CD4-positive, alpha-beta T cell treated with Interleukin-15 for 4 hours (primary cell): ENCODE data around the gene CLINT1.
A peak's percentile ranks its signal among the peaks of the same experiment; 100 is the strongest.

ENCODE experiments used
- DNase-seq: peaks from one replicate; pipeline ENCODE4 v3.0.0-alpha.2; 2020; ENCODE audit warnings: low spot score

CLINT1 gene

DNA sequence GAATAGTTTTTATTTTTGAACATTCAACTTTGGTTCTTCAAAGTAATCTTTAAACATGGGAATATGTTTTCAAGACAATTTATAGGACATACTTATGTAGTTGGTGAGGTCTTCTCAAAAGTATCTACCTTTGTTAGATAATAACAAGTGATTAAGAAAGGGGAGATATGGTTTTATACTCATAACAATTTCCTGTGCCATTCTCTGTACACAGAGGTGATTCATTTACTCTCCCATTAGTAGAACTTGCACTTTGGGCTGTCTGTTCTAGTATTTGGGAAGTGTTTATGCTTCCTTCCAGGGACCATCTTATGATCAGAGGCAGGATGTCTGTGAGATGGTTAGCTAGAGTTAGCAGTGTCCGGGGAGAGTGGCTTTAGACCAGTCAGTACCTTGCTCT is 100.2 kb downstream of the CLINT1 start:
- DNase-seq = no peak

DNA sequence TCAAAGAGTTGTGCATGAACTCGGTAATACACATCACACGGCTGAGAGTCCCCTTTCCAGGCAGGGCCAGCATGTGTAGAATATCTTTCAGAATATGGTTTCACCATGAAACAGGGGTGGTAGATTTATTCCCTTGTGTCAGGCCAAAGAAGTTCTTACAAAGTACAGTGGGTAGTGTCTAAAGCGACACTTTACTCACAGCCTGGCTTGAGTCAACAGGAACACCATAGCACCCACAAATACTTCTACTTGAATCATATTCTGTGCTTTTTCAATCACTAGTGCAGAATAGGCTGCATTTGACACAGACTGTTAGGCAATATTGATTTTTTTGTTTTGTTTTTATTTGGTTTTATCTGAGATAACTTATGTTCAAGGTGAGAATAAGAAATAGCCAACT is 102.8 kb downstream of the CLINT1 start:
- no peak for DNase-seq

DNA sequence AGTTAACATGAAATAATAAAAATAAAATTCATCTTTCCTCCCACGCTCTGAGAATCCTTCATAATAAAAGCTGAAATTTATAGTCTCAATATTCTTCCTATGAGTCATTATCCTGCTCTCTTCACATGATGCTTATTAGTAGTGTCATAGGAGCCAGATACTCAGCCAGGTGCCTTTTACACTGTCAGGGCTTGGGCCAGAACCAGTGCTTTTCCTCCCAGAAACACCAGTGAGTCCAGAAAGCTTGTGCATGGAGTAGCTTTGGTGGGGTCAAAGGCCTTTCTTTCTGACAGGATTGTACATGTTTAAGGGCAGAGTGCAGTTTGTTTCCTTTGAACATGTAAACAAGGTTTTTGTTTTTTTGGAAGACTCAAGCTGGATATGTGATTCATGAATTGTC is 108.6 kb downstream of the CLINT1 start:
- no peak for DNase-seq

DNA sequence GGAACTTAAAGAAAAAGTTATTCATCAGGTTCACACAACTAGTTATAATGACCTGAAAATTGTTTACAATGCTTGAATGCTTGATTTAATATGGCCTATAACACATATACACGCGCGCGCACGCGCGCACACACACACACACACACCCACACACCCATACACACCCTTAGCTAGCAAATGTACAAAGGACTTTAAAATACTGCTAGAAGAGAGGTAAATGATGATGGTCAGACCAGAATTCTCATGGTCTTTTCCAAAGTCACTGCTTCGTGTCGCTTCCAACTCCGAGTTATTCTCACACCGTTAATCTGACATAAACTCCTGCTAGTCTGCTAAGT is 109.5 kb downstream of the CLINT1 start:
- no peak for DNase-seq

DNA sequence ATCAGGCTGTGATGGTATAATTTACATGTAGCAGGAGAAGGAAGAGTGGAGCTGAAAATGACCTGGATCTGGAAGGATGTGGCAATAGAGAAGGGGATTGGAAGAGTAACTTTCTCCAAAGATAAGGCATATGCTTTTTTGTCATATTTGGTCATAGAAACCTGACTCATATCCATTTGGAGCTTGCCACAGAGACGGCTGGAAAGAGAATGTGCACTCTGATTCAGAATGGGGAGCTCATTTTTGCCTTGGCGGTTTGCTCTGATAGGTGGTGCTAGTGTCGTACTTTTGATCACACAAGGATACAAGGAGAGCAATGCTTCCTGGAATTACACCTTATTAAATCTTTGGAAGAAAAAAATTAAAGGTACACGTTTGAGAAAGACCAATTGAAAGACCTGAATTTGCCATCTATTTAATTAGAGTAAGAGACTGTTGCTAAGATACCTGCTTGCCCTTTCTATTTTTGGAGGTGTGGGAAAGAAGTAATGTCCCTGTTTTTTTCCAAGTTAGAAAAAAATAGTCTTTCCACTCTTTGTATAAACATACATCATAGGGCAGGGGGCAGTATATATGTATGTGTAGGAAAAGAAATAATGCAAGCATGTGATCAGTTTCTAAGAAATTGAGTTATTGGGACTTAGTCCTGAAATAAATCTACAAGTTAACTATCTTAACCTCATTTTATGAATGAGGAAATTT is 110.0 kb downstream of the CLINT1 start:
- DNase-seq = no peak

DNA sequence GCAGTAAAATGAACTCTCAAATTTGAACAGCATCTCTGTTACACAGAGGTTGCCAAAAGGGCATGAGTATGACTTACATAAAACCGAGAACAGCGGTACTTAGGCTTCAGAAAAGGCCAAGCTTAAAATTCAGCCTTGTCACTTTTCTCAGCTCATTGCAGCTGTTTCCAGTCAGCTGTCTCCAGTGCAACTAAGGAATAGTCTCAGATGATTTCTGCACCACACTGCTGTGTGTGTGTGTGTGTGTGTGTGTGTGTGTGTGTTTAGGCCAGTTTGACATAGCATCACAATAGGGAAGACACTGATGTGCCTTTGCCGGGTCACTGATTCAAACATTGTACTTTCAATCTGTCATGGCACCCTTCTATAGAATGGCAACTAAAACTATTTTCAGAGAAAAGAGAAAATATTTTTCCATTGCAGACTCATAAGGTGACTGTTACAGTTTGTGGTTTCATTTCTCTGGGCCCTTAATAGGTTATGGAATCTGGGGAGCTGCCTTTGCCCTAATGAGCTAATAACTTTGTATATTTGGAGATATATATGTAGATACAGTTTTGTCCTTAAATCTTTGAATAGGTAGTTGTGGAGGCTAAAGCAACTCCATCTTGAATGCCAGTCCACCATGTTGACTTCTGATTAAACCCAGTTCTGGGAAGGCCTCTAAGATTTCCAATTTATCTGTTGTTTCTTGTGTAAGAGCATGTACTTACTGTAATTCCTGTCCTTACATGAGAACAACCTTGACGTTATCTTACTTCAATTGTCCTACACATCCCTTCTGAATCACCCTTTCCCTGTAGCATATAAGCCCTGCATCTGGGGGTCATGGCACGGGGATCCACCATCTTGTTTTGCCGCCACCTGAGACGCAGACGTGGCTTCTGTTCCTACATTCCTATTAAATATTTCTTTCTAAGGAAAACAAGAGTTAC is 110.9 kb downstream of the CLINT1 start:
- no peak for DNase-seq

DNA sequence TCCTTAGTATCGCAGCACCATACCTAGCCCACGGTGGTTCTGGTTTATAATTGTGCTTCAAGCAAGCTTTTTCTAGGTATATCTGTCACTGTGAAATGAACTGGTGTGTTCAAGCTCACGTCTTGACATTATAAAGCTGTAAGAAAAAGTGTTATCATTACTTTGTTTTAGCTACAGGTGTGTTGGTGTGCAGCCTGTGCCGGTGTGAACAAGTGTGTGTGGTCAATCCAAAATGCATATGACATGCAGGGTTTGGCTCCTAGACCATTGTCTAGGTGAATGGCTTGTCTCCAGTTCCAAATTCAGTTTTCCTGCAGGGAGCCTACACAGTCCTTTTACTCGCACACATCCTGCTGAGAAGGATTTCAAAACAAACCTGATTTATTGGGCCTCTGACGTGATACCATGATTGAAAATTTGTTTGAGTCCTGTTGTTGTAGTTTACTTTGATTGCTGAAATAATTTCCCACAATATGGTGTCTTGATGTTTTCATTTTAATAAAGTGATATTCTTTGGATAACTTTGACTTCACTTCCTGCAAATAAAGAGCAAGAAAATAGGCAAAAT is 111.7 kb downstream of the CLINT1 start:
- DNase-seq = no peak

DNA sequence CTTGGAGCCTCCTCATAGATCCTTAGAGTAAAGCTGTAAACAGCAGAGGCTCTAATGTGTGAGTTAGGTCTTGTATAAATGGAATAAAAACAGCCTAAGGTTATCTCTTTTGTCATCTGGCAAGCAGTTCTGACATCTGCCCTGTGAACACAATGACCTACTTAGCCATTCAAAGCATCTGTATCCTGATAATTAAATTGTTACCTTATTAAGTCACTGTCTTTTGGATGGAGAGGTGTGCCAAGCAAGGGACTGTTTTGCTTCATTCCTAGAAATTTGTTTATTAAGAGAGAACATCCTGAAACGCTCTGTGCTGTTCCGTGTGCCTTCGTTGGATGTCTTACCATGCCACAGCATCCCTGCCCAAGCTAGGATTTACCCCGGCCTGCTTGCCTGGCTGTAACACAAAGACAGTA is 113.9 kb downstream of the CLINT1 start:
- no peak for DNase-seq

DNA sequence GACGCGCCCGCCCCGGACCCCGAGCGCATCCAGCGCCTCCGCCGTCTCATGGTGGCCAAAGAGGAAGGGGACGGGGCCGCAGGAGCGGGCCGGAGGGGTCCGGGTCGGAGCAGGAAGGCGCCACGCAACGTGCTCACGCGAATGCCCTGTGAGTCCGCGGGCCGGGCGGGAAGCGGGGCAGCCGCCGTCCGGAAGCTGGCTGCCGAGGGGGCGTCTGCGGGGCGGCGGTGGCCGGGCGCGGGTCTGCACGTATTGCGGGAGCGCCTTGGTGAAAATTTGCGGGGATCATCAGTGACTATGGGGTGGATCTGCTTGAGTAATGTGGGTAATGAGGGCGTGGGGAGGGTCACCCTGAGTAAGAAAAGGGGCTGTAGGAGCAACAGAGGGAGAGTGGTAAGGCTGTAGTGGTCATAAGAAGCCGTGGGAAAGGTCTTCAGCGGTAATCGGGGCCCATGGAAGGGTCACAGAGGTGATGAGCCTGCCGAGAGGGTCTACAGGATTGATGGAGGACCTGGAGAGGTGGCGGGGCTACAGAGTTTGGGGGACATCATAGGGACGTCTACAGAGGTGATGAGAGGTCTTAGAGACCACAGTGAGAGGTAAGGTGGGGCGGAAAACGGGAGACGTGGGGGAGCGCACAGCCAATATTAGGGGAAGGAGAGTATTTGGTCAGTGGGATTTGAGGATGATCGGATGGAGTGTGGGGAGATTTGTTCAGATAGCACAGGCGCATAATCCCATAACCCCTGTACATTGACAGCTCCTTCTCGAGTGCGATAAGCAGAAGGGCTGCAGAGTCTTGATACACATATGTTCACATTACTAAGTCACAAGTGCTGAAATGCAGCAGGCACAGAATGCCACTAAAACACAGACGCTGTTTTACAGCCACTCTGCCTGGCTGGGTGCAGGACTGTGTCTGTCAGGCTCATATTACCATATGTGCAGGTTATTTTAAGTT is 114.6 kb downstream of the CLINT1 start:
- peak; percentile 4 for DNase-seq

DNA sequence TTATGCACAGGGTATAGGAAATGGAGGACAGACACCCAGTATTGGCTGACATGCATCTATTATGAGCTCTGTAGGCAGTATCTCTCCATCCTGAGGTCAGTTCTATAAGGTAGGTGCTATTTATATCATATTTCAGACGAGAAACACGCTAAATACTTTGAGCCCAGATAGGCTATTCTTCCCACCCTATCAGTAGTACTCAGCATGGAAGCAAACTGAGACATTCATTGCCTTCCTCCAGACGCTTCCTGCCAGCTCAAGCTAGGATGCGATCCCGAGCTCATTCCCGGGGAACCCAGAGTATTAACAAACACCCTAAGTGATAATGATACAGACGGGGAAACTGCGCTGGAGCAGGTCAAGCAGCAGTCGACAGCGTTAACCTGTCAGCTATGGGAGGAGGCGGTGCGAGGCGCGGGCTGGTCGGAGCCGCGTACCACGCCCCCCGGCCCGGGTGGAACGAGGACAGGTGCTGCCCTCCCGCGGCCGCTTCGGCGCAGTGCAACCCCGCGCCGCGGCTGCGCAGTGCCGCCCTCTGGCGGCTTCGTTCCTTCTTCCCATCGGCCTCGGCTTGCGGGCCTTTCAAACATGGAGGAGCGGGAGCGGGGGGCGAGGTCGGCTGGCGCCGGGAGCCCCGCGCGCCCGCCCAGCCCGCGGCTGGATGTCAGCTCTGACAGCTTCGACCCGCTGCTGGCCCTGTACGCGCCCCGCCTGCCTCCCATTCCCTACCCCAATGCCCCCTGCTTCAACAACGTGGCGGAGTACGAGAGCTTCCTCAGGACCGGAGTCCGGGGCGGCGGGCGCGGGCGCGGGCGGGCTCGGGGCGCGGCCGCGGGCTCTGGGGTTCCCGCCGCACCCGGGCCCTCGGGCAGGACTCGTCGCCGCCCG is 115.5 kb downstream of the CLINT1 start, which contains the start of gene LSM11:
Gene LSM11 (plus strand): TSS at position 550 of the 888 bp plus-strand sequence. CDS start 39 bp downstream, at position 589.
- DNase-seq = peak; percentile 88

DNA sequence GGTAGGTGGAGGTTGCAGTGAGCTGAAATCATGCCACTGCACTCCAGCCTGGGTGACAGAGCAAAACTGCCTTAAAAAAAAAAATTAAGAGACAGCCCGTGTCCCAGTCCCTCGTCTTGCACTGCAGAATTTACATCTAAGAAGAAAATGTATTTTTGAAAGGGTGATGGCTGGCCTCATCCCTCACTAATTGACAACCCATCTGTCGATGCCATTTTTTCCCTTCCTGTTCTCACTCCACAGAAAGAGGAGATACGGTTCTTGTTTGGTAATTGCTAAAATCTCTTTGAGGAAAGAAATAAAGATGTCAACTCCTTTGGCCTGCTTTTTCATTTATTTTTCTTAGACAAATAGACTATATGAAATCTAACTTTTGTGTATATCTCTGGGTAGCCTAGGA is 117.8 kb downstream of the CLINT1 start:
- no peak for DNase-seq

DNA sequence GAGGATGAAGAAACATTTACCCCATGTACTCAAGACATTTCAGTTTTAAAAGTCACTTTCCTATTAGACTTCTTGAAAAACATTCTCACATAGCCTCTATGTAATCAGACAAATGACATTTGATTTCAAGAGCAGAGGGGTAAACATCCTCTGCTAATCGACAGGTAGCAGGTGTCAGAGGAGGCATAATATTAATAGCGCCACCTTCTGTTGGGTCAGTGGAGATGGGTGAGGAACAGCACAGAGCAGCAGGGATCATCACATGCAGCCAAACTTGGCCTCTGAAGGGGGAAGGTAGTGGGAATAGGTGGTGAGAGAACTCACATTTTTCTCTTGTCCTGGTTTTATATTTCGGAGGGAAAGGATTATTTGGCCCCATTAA is 118.7 kb downstream of the CLINT1 start:
- DNase-seq = peak; percentile 54

DNA sequence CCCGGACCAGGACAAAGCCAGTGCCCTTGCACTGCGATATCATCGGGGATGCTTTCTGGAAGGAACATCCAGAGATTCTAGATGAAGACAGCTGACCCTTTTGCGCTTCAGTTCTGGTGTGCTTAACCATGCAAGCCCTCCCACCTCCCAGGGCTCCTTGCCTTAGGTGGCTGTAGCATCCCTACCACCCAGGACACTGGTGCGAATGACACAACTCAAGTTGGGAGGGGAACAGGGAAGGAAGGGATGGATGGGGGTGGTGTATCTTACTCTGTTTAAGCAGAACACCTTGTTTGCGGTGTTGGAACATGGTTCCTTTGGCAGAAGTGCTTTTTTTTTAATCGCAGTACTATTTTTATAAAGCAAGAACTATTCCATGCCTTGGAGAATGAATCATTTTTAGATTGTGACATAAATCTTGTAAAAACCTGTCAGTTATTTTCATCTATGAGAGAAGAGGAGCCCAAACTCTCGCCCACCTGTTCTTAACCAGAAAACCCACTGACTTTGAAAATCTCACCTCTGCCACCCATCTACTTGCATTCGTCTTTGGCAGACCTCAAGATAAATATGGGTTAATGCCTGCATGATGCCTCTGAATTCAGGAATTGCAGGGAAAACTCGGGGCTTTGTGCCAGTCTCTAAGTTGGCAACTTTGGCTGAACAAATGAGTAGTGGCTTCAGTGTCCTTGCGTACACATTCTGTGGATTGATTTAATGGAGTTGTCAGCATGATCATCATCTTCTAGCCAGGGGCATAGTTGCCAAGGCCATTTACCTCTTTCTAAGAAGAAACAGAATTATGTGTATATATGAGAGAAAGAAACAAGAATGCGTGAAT is 119.3 kb downstream of the CLINT1 start:
- no peak for DNase-seq

DNA sequence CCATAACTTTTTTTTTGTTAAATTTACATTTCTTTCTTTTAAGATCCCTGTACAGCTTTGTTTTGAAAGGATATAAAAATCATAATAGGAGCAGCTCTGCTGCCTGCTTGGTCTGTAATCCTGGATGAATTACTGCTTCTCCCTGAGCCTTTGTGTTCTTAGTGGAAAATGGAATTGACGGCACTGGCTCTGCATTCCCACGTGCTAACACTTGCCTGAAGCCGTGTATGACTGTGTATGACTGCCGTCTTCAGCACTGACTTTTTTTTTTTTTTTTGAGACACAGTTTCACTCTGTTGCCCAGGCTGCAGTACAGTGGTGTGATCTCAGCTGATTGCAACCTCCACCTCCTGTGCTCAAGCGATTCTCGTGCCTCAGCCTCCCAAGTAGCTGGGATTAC is 123.0 kb downstream of the CLINT1 start:
- DNase-seq = no peak
